NCI-H526 (cell line): ENCODE measurements around the gene TRIM66.
"Not testable (repeated sequence)": the region's sequence is repeated elsewhere in the genome, so short reads cannot be mapped to it uniquely, and the experiment has no call there.

Experiments
- DNase-seq, 2 experiments: peaks; one replicate each; lab custom pipeline; 2025; lab: John Stamatoyannopoulos, UW

Gene TRIM66

DNA sequence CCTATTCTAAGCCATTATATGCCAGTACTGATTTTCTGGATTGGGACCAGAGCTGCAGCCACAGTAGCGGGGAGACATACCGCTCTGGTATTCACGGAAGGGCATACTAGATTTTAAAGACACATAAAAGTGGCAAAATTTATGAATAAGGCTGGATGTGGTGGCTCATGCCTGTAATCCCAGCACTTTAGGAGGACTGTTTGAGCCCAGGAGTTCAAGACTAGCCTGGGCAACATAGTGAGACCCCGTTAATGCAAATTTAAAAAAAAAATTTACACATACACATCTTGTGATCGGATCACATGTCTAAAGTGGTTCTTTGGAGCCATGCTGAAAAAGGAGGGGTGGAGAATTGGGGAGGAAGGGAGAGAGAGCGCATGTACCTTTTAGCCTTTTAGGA is 9.1 kb upstream of the TRIM66 start:
- no peak for DNase-seq

DNA sequence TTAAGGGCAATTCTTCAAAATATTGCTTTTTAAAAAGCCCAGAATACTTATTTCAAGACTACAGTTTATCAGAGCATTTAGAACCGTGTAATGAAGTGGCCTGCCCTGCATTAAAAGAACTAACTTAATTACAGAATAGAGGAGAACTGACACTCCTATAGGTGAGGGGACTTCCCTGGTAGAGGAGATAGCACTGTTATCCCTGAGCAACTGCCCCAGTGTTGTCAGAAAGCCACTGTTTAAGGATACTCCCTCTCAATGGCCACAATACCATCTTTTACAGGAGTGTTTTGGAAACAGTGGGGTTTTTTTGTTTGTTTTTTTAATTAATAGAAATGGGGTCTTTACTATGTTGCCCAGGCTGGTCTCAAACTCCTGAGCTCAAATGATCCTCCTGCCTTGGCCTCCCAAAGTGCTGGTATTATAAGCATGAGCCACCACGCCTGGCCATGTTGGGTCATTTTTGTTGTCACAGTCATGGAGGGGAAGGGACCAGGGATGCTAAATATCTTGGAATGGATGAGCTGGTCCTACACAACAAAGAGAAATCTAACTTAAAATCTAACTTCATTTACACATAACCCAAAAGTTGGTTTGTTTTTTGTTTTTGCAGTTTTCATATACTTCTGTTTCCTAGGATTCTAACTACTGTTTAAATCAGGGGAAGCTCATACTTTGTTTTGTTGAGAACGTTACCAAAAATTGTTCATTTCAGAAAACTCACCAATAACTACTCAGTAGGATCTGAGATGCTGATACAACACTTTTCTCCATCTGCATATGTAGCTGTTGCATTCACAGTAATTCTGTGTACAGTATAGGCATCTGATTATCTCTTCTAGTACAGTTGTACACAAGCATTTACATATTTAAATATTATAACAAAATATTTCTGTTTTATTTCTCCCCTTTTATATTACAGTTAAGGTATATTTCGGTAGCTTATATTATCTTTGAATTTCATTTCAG is 8.2 kb upstream of the TRIM66 start:
- no peak for DNase-seq

DNA sequence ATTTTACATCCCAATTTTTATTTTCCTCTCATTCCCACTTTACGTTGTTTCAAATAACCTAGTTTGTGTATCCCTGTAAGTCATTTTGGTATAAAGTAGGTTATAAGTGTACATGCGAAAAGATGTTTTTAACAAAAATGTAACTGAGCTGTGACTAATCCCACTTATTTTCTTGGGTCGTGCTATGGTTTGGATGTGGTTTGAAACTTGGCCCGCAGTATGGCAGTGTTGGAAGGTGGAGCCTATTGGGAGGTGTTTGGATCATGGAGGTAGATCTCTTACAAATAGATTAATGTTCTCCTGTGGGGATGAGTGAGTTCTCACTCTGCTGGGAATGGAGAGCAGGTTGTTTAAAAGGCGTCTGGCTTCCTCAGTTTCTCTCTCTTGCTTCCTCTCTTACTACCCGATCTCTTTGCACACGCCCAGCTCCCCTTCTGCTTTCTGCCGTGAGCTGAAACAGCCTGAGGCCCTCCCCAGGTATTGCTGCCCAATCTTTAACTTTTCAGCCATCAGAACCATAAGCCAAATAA is 7.3 kb upstream of the TRIM66 start:
- DNase-seq, result no peak

DNA sequence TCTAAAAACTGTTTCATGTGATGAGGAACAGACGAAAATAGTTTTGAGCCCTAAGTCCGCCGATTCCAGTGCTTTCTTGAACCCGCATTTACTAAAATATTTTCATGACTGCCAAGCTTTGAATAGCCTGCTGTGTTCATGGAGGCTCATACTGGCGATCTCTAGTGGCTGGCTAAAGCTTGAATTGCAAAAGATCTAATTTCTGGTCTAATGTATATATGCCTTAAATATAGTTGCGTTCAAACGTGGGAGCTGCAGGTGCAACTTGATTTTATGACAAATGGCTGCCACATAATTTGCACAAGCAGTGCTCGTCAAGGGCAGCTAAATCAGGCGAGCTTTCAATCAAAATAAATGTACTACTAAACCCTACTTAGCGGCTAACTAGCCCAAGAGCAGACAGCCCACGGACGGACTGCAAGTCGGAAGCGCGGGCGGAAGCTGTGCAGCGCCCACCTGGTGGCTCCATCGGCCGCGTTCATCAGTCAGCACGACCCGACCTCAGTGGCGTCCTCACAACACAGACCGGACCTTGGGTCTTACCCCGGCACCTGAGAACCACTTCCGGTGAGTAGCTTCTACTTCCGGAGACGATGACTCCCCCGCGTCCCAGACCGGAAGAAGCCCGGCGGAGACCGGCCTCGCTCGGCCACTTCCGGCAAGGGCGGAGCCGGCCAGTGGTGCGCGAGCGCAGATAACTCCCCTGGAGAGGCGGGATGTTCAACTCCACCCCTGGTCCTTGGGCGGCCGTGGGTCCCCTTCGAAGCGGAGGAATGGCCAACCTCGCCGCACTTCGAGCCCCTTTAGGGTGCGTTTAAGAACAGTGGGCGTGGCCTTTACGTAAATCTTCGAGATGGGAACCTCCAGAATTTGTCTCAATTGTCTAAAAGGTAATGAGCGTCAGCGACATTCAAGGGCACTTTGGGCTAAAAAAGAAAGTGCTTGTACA is 6.2 kb upstream of the TRIM66 start:
- peak; percentile 97 to 99 for DNase-seq

DNA sequence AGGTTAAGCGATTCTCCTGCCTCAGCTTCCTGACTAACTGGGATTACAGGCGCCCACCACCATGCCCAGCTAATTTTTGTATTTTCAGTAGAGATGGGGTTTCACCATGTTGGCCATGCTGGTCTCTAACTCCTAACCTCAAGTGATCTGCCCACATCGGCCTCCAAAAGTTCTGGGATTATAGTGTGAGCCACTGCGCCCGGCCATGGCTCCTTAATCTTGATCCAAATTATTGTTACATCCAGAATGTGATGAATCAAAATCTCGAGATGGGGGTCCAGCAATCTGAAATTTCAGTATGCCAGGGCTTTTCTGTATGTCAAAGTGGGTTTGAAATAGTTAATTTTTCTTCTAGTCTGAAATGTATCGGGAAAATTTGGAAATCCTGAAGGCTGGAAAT is 3.9 kb upstream of the TRIM66 start:
- no peak for DNase-seq

DNA sequence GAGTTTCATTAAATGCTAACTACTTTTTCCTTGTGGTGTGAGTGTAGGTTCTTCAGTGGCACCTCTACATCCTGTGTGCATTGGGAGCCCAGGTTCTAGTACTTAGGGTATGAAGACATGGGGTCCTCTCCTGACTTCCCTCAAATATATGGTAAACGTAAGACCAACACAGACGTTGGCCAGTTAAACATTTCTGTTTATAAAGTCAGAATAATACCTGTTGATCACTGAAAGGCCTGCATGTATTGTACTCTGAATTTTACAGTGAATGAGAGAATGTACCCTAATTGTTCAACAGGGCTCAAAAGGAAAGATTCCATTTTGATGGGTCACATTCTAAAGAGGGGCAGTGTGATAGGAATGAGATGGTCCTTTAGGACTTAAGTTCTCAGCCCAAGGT is 3.4 kb upstream of the TRIM66 start:
- no peak for DNase-seq

DNA sequence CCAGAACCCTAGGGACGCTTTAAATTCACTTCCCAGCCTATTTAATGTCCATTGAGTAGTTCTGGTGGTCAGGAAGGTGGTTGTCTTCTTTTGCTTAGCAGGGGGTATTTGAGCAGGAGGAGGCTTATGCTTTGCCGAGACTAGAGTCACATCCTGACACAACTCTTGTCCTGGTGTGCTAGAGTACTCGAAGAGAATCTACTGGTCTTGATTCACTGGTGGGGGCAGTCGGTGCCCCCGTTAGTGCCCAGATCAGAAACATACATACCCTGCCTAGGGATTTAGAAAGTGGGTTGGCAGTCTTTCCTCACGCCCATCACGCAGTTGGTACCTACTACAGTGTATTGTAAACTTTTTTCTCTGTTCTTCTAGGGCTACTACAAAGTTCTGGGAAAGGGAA is 2.8 kb upstream of the TRIM66 start:
- DNase-seq, result no peak

DNA sequence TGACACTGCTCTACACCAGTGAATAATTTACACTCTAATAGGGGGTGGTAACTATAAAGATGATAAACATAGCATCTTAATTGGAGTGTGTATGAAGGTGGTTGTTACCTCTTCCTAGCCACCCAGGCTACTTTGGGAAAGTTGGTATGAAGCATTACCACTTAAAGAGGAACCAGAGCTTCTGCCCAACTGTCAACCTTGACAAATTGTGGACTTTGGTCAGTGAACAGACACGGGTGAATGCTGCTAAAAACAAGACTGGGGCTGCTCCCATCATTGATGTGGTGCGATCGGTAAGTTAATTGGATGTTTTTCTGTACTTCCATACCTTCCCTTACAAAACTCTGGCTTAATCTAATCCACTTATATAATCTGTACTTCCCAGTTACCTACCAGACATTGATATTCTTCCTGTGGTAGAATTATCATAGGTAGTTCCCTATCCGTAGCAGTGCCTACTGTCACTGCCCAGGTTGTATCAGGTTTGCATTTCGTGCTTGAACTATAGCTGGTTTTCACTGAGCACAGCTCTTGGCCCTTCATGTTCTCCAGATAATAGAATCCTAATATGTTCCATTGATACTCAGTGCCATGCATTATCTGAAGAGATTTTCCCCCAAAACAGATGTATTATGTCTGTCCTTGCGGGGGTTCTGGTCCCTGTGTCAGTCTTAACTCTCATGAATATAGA is 2.3 kb upstream of the TRIM66 start:
- no peak for DNase-seq

DNA sequence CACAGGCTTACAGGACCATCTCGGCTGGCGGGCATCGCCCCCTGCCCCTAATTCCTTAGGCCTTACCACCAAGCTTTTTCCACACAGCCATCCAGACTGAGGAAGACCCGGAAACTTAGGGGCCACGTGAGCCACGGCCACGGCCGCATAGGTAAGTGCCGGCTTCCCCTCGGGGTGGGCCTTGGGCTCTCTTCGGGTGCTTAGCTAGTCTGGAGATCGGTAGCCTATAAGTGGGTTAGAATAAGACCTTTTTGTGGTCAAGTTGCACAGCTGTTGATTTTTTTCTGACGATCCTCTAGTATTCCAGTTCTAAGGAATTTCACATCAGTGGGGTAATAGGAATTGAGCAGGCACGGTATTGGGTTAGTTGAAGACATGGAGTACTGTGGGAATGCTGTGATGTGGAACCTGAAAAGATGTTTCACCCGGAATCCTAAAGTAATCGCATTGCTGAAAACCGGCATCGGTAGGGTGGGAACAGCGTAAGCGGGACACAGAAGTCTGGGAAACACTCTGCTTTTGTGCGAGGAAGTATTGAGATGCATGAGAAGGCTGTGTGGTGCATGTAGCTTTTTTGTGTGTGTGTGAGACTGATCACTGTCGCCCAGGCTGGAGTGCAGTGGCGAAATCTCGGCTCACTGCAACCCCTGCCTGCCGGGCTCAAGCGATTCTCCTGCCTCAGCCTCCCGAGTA is 796 bp upstream of the TRIM66 start:
- DNase-seq, result peak in 1 of 2 experiments; percentile 45

DNA sequence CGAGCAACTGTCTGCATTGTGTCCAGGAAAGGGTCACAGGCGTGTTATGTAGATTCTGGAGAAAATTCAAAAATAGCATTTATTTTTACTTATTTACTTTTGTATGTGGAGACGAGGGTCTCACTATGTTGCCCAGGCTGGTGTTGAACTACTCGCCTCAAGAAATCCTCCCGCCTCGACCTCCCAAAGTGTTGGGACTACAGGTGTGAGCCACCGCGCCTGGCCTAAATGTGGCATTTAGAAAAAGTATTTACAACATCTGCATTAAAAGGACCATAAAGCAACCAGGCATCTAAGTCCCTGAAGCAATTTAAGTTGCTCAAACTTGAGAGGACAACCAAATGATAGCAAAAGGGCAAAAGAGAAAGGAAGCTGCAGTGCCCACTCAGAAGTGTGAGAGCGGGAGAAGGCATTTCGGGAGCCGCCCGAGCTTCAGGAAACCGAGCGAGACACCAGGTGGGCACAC is 595 bp downstream of the TRIM66 start:
- DNase-seq, result no peak

DNA sequence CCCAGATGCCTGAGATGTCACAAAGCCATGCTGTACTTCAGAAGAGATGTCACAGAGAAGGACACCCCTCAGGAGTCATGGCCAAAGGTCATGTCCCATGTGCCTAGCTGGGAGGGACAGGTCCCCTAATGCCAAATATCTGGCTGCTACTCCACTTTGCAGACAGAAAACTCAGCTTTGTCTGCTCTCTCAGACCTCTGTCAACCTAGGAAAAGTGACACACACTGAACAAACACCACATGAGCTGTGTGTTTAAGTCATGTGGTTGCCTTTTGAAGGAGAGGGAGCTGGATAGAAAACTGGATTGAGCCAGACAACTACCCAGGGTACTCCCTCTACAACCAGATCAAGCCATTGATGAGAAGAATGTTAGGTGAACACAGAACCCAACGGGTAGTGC is 3.5 kb downstream of the TRIM66 start:
- no peak for DNase-seq

DNA sequence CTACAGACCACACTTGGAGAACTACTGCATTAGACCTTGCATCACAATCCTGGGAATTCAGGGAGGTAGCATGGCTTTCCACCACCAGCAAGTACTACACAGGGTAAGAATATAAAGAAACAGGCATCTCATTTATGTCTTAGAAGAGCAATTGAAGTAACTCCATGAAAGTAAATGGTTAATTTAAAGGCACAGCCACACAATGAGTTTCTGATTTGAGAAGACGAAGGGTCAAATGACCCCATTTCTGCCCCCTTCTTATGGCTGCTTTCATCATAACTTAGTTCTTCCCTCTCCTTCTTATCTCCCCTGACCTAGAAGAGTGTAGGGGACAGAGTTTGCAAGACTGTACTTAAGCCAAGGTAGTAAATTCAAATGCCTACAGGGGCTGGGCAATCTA is 6.0 kb downstream of the TRIM66 start:
- no peak for DNase-seq

DNA sequence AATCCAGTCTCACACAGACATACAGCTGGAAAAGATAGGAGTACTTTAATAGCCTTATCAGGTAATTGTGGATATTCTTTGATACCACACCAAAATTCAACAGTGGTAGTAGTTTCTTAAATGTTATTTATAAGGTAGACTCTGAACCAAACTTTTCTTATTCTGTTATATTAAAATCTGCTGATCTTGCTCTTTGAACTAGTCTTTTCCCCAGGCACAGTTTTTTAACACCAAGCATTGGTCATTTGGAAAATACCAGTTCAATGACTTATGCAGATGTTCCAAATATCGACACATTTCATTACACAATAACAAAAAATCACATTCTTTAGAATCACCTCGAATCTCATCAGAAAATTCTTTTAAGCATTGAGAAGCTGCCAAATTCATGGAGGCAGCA is 7.6 kb downstream of the TRIM66 start:
- DNase-seq, result no peak

DNA sequence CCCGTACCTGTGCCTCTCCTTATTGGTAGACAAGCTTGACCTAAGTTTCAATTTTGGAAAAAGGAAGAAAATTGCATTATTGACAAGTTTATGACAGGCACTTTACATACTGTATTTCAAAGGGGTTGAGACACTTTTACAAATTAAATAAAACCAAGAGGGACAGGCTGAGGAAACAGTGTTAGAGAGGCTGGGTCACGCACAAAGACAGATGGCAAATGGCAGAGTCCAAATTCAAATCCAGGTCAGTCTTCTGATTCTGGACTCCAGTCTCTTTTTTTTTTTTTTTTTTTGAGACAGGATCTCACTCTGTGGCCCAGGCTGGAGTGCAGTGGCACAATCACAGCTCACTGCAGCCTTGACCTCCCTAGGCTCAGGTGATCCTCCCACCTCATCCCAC is 10.1 kb downstream of the TRIM66 start:
- no peak for DNase-seq

DNA sequence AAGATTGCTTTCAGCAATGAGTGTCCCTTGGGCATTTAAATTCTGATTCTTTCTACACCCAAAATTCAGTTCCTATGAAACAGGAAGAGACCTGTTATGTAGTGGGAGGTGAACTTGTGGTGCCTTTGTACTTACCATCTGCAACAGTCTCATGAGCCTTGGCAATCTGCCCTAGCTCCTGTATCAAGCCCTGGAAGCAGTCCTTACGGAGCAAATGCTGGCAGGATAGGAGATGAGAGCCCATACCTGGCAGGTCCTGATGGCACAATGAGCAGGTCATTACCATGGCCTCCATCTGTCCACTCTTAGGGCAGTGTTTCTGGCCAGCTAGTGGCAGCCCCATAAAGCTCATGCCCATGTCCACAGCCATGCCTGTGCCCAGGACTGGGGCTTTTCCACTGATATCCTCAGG is 10.8 kb downstream of the TRIM66 start:
- no peak for DNase-seq

DNA sequence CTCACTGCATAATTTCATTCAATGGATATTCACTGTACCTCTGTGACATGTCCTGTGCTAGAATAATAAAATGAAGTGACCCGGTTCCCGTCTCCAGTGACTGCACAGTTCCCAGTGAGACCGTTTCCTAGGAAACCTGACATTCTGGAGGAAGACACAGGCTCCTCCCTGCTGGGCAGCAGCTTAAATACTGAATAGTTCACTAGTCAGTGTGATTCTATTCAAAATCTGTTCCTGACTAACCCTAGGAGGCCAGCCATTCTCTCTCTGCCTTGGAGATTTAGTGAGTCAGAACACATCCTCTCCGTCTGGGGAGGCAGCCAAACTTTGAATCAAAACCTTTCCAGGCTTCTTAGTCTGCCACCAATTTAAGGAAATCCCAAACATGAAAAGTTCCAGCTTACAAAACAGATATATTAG is 11.3 kb downstream of the TRIM66 start:
- no peak for DNase-seq

DNA sequence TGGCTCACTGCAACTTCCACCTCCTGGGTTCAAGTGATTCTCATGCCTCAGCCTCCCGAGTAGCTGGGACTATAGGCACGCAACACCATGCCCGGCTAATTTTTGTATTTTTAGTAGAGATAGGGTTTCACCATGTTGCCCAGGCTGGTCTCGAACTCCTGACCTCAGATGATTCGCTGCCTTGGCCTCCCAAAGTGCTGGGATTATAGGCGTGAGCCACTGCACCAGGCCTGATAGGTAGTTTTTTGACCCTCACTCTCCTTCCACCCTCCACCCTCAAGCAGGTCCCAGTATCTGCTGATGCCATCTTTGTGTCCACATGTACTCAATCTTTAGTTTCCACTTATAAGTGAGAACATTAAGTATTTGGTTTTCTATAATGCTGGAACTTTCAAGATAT is 12.4 kb downstream of the TRIM66 start:
- DNase-seq, result not testable (repeated sequence)

DNA sequence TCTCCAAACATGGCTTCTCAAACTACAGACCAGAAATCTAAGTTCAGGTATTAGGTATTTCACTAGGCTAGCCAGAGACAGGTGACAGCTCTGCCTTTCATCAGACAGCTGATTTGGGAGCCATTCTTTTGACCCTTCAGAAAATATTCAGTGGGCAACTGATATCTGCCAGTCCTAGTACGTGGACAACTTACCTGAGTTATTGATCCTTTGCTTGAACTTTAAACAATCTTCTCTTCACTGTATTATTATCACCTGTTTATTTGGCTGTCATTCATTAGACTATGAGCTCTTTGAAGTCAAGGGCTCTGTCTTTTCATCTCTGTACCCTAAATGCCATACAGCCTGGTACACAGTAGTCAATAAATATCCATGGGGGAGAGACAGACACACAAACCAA is 17.2 kb downstream of the TRIM66 start:
- DNase-seq, result no peak

DNA sequence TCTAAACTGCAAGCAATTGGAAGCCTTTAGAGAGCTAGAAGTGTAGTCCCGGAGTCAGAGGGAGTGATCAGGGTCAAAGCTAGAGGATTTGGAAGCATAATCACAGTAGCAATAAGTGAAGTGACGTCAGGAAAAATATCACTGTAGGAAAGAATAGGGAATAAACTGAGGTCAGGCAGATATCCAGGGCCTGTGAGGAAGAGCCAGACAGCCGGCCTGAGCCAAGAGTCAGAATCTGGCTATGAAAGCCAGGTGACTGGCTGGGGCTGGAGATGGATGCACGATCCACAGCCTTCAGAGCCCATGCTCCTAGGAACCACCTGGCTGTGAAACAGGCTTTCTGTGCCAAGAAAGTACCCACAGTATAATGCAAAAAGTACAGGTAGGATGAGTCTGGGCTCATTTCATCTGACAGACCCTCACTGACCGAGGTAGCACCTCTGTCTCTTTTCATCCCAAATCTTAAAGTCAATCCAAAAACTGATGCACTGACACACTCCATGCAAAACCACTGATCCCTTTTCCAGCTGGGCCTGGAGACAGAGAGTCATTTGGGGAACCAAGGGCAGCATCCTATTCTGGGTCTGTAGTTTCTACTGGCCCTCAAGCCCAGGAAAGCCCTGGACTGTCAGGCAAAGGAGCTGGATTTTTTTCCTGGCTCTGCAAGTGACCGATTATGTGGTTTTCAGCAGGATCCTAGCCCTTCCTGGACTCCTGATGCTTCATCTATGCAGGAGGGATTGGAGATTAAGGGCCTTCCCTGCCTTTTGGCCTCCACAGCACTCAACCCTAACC is 21.3 kb downstream of the TRIM66 start:
- DNase-seq, result no peak

DNA sequence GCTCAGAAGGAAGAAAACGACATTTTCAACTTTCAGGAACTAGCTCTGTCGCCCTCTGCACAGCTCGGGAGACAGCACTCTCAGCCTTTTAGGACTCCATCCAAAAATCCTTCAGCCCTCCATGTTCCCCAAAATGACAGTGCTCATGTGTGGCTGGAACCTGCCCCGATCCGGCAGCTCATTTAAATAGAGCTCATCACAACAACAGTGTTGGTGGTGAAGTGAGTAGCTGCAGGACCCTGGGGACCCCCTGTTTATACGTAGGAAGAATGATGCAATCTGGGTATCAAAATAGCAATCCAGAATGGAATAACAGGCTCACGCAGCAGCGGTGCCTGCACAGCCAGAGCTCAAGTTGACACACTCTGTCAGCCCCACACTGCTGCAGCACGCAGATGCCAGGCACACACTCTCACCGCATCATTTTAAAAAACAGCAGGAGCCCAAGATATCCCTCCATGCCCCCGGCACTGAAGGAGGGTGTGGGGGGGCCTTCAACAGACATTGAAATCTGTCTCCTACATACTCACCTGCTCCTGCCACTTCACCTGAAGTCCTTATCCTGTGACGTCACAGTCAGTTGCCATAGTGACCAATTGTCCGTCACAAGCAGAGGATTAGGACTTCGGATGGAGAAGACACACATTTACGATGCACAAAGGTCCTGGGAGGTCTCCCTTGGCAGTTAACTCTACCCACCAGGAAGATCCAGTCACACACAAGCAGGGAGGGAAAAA is 24.0 kb downstream of the TRIM66 start:
- DNase-seq, result no peak
